Panc1 (cell line): ENCODE measurements around the gene ORMDL2.

ENCODE experiments used
- CTCF ChIP-seq: fragments of 450-650 bp; IDR thresholded peaks from 2 replicates; pipeline ENCODE4 v1.5.1; 2017; ENCODE audit warnings: mild to moderate bottlenecking
- POLR2AphosphoS5 ChIP-seq: IDR thresholded peaks from 2 replicates; pipeline ENCODE4 v1.6.1; 2012; ENCODE audit warnings: mild to moderate bottlenecking, low read depth, low read length, moderate library complexity
- REST ChIP-seq, 2 experiments: IDR thresholded peaks; 2 replicates each; pipeline ENCODE4 v1.6.1; 2011 to 2012; ENCODE audit warnings: low read depth in 2 of 2, control low read depth in 1 of 2, low read length in 1 of 2, mild to moderate bottlenecking in 1 of 2, moderate library complexity in 1 of 2; ENCODE audit not compliant: insufficient read depth in 1 of 2
- TCF7L2 ChIP-seq: IDR thresholded peaks from 2 replicates; pipeline ENCODE4 v1.6.1; 2011; ENCODE audit warnings: mild to moderate bottlenecking, low read depth, low read length, inconsistent platforms

- TF ChIP-seq CTCF (no peak), POLR2AphosphoS5 (no peak), REST (IDR thresholded peaks at IDR 0.05; ENCODE audit: insufficient read depth in 1 of 2, low read depth in 2 of 2, low read length in 1 of 2) (no peak), TCF7L2 (no peak)
Observed at GRCh38 chr12:55840581-55841351, 22.9 kb downstream of the ORMDL2 start.
